Bronchial epithelial cell (primary cell): ENCODE results near the gene KCP. TPM values are rescaled to one million over a fixed set of nuclear protein-coding genes. Genes with fewer than 3 reads are reported as not detected.
A peak's percentile ranks its signal among the peaks of the same experiment; 100 is the strongest.

ENCODE experiments used
- DNase-seq: peaks from one replicate; pipeline ENCODE4 v3.0.0-alpha.2; 2010; ENCODE audit warnings: low read depth
- FAIRE-seq: peaks from 2 replicates; lab custom pipeline; 2011; peaks lifted over from hg19 to GRCh38; lab: Jason Lieb, UNC
- H3K27me3 ChIP-seq: 2 replicates; pipeline ENCODE4 v1.5.1; 2011; ENCODE audit warnings: low read length; ENCODE audit not compliant: control insufficient read depth, insufficient read depth
- H3K36me3 ChIP-seq: 2 replicates; pipeline ENCODE4 v1.5.1; 2011; ENCODE audit warnings: low read length; ENCODE audit not compliant: control insufficient read depth, insufficient read depth
- H3K4me3 ChIP-seq: 2 replicates; pipeline ENCODE4 v1.5.1; 2011; ENCODE audit warnings: mild to moderate bottlenecking, low read depth, low read length, control low read depth
- total RNA-seq: library from RNA; depleted of rRNA; stranded (reverse); fragments of >200 nt; gene quantifications from 2 replicates; pipeline ENCODE4 v1.2.1, GENCODE V29; 2014
- TF ChIP-seq, protein P1 (sequence below): IDR thresholded peaks from 2 replicates; pipeline ENCODE4 v1.5.1; 2011; ENCODE audit warnings: mild to moderate bottlenecking, moderate library complexity, low read length, control low read depth, inconsistent platforms; ENCODE audit not compliant: insufficient read depth, severe bottlenecking

Gene KCP
- total RNA-seq, 1 donor from 2014 or later: 0.53 TPM

GRCh38 chr7:128937271-128937646 is 26.8 kb upstream of the KCP start:
- no peaks in the 10 kb centered on the region for H3K27me3 ChIP-seq
- DNase-seq: no peak
- H3K4me3 ChIP-seq: peak overlapping the region; percentile 64

DNA sequence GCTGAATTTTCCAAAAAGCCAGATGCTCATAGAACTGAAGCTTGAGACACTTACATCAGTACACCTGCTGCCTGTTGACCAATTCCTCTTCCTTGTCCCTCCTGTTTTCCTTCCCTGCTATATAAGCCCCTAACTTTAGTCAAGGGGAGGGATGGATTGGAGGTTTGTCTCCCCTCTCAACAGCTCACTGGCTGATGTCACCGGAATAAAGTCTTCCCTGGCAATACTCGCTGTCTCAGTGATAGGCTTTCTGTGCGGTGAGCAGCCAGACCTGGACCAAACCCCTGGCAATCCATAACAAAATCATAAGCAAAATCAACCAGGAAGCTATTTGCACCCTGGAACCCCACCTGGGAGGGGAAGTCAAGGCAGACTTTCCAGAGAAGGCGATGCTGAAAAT is 26.3 kb upstream of the KCP start:
- no peaks in the 10 kb centered on the region for H3K27me3 ChIP-seq
- DNase-seq: no peak
- H3K36me3 ChIP-seq: no peaks in the 10 kb centered on the region
- H3K4me3 ChIP-seq: no peak overlapping the region
- TF ChIP-seq, protein P1, sequence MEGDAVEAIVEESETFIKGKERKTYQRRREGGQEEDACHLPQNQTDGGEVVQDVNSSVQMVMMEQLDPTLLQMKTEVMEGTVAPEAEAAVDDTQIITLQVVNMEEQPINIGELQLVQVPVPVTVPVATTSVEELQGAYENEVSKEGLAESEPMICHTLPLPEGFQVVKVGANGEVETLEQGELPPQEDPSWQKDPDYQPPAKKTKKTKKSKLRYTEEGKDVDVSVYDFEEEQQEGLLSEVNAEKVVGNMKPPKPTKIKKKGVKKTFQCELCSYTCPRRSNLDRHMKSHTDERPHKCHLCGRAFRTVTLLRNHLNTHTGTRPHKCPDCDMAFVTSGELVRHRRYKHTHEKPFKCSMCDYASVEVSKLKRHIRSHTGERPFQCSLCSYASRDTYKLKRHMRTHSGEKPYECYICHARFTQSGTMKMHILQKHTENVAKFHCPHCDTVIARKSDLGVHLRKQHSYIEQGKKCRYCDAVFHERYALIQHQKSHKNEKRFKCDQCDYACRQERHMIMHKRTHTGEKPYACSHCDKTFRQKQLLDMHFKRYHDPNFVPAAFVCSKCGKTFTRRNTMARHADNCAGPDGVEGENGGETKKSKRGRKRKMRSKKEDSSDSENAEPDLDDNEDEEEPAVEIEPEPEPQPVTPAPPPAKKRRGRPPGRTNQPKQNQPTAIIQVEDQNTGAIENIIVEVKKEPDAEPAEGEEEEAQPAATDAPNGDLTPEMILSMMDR: no peak
- no peak for FAIRE-seq

More at GRCh38 chr7:128937271-128937646, 26.8 kb upstream of the KCP start:
- no peak for FAIRE-seq
- no peaks in the 10 kb centered on the region for H3K36me3 ChIP-seq
- TF ChIP-seq, protein P1: no peak

- Histone ChIP-seq H3K36me3 (no peaks in the 10 kb centered on the region), H3K4me3 (no peak overlapping the region), H3K27me3 (no peaks in the 10 kb centered on the region)
- DNase-seq: no peak
- TF ChIP-seq, protein P1: no peak
- FAIRE-seq: no peak
Observed at GRCh38 chr7:128935342-128935730, 24.8 kb upstream of the KCP start.

DNA sequence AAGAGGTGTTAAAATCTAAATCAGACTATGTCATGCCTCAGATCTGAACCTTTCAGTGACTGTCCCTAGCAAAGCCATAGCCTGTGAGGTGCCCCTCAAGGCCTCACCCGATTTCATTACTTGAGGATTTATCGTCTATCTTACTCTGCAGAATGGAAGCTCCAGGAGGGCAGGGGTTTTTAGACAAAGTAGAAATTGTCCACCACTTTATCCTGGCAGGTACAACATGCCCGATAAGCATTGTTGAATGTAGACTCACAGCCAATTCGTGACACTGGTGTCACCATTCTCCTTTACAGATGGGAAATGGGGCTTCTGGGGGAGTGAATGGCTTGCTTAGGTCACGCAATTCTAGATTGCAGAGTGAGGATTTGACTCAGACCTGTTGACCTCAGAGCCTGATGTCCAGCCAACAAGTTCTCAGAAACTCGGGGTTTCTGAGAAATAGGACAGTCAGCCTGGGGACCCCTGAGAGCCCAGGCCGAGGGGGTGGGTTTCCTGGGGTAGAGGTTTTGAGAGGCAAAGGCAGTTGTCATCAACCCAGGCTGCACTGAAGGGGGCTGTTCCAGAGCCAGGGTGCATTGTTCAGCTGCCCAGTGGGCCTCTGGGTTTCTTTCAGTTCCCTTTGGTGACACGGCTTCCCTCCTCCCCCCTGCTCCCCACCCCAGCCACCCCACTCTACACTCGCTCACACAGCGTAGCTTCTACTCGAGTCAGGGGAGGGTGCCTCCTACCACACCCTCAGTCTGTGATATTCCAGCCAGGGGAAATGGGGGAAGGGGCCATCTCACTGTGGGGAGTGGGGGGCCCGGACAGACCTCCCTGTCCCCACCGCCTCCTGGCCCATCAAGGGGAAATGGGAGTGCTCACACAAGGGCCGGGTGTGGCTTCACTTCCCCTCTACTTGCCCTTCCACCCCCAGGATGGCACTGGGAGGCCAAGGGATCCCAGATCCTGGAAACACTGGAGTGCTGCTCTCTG is 24.1 kb upstream of the KCP start:
- H3K27me3 ChIP-seq: no peaks in the 10 kb centered on the region
- TF ChIP-seq, protein P1: no peak

GRCh38 chr7:128933180-128933891 is 22.8 kb upstream of the KCP start:
- Histone ChIP-seq H3K27me3 (no peaks in the 10 kb centered on the region), H3K36me3 (no peaks in the 10 kb centered on the region), H3K4me3 (no peak overlapping the region)
- FAIRE-seq (no peak), DNase-seq (no peak)
- TF ChIP-seq, protein P1: no peak

More for the DNA sequence above, 24.1 kb upstream of the KCP start:
- no peaks in the 10 kb centered on the region for H3K36me3 ChIP-seq
- DNase-seq: no peak
- FAIRE-seq: no peak
- no peak overlapping the region for H3K4me3 ChIP-seq
